ENCODE results near the gene ZBED6. TPM values are rescaled to one million over a fixed set of nuclear protein-coding genes. Genes with fewer than 3 reads are reported as not detected.

The ZBED6 gene, protein sequence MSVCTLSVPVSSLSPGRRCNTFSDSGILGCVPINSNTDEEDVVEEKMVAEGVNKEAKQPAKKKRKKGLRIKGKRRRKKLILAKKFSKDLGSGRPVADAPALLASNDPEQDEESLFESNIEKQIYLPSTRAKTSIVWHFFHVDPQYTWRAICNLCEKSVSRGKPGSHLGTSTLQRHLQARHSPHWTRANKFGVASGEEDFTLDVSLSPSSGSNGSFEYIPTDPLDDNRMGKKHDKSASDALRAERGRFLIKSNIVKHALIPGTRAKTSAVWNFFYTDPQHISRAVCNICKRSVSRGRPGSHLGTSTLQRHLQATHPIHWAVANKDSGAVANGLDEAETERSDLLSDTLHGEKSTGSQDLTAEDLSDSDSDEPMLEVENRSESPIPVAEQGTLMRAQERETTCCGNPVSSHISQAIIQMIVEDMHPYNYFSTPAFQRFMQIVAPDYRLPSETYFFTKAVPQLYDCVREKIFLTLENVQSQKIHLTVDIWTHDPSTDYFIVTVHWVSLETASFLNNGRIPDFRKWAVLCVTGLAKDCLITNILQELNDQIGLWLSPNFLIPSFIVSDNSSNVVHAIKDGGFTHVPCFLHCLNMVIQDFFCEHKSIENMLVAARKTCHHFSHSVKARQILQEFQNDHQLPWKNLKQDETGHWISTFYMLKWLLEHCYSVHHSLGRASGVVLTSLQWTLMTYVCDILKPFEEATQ (N-terminal part only)
- total RNA-seq (2021) = 12.1 to 13.4 TPM (median 12.5 TPM) in 3 replicates
- percentile 92 among the genes with signal in this experiment for Bru-seq, nascent RNA
- long read RNA-seq, experiment 1, full-length matches to known transcripts = 14 of 25 reads
- long read RNA-seq, experiment 1, partial matches to known transcripts = 0 of 25 reads
- long read RNA-seq, experiment 1, other reads (novel, unspliced or antisense) = 11 of 25 reads
- long read RNA-seq, experiment 2, partial matches to known transcripts = 0 of 19 reads
- long read RNA-seq, experiment 2, other reads (novel, unspliced or antisense) = 19 of 19 reads
- long read RNA-seq, experiment 3, partial matches to known transcripts = 2 of 2 reads
- long read RNA-seq, experiment 3, other reads (novel, unspliced or antisense) = 0 of 2 reads

DNA sequence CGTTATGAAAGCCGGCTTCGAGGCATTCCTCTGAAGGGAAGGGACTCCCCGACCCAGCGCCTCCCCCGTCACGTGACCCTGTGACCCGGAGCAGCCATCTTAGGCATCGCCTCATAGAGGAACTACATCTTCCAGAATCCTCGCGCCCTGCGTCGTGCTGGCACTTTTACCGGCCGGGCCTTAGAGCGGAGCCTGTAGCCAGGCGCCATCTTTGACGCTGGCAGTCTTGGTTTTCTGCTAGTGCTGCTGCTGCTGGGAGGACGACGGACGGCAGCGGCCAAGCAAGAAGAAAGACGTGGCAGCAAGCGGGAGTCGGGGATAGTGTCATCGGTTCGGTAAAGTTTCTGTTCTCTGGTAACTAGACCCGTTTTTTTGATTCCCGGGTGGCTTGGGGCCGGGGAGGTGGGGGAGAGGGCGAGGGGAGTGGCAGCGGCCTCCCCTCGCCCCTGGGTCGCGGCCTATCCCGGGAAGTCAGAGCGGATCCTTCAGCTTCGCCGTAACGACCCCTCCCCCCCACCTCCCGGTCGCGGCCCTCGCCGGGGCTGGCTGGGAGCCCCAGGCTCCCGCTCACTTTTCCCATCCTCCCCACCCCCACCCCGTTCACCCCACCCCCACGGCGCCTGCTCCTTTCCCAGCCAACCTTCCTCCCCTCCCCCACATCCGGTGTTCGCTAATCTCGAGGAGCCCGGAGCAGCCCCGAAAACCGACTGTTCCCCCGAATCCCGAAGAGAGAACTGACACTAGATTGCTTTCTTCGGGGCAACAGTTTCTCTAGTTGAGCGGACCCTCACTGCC, at the start of gene ZBED6, which contains the start of gene ZC3H11A:
ZBED6 (plus strand) TSS at position 183 of the 795 bp plus-strand sequence. CDS start 1,900 bp downstream, outside the sequence.
ZC3H11A (plus strand) TSS at position 183 of the 795 bp plus-strand sequence. CDS start 21,448 bp downstream, outside the sequence.
- Mint-ChIP-seq H3K36me3 (peaks cover 39% of the 10 kb centered on the region), H3K27me3 (ENCODE audit: low read depth) (no peaks in the 10 kb centered on the region; the same call in 1 of the 2 replicates), H3K4me3 (peak within 1 kb of the TSS; percentile 91), H3K4me1 (peaks cover 44% of the 10 kb centered on the region), H3K27ac (peak within 1 kb of the TSS; percentile 99), H3K9me3 (peaks cover 26% of the 10 kb centered on the region)
- CTCF ChIA-PET = interaction anchor here (0.6 kb wide), 1 partner anchor 119 kb away, joined by 3 read pairs; no protein-coding TSS in a partner anchor
- ATAC-seq = peak; percentile 94
- peak; percentile 98 for DNase-seq (ENCODE audit: low spot score)
- POLR2A ChIA-PET = no interaction called here
- TF ChIP-seq FOXK1 (CRISPR knock-in tag; IDR thresholded peaks at IDR 0.05) = 0 out of 2 replicates have a peak, but pooled peaks have one; percentile 28
- TF ChIP-seq EMX1 (CRISPR knock-in tag; IDR thresholded peaks at IDR 0.05) = no peak
- TF ChIP-seq, protein P1, sequence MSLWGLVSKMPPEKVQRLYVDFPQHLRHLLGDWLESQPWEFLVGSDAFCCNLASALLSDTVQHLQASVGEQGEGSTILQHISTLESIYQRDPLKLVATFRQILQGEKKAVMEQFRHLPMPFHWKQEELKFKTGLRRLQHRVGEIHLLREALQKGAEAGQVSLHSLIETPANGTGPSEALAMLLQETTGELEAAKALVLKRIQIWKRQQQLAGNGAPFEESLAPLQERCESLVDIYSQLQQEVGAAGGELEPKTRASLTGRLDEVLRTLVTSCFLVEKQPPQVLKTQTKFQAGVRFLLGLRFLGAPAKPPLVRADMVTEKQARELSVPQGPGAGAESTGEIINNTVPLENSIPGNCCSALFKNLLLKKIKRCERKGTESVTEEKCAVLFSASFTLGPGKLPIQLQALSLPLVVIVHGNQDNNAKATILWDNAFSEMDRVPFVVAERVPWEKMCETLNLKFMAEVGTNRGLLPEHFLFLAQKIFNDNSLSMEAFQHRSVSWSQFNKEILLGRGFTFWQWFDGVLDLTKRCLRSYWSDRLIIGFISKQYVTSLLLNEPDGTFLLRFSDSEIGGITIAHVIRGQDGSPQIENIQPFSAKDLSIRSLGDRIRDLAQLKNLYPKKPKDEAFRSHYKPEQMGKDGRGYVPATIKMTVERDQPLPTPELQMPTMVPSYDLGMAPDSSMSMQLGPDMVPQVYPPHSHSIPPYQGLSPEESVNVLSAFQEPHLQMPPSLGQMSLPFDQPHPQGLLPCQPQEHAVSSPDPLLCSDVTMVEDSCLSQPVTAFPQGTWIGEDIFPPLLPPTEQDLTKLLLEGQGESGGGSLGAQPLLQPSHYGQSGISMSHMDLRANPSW (CRISPR knock-in tag; conservative IDR thresholded peaks at IDR 0.05; ENCODE audit: low read depth) = no peak
- TF ChIP-seq, protein P2, sequence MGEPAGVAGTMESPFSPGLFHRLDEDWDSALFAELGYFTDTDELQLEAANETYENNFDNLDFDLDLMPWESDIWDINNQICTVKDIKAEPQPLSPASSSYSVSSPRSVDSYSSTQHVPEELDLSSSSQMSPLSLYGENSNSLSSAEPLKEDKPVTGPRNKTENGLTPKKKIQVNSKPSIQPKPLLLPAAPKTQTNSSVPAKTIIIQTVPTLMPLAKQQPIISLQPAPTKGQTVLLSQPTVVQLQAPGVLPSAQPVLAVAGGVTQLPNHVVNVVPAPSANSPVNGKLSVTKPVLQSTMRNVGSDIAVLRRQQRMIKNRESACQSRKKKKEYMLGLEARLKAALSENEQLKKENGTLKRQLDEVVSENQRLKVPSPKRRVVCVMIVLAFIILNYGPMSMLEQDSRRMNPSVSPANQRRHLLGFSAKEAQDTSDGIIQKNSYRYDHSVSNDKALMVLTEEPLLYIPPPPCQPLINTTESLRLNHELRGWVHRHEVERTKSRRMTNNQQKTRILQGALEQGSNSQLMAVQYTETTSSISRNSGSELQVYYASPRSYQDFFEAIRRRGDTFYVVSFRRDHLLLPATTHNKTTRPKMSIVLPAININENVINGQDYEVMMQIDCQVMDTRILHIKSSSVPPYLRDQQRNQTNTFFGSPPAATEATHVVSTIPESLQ (CRISPR knock-in tag; IDR thresholded peaks at IDR 0.05) = no peak
- TF ChIP-seq, protein P3, sequence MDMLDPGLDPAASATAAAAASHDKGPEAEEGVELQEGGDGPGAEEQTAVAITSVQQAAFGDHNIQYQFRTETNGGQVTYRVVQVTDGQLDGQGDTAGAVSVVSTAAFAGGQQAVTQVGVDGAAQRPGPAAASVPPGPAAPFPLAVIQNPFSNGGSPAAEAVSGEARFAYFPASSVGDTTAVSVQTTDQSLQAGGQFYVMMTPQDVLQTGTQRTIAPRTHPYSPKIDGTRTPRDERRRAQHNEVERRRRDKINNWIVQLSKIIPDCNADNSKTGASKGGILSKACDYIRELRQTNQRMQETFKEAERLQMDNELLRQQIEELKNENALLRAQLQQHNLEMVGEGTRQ (CRISPR knock-in tag; IDR thresholded peaks at IDR 0.05) = peak; percentile 98
- TF ChIP-seq ZNF423 (CRISPR knock-in tag; IDR thresholded peaks at IDR 0.05) = no peak
- TF ChIP-seq SMAD3 (CRISPR knock-in tag; IDR thresholded peaks at IDR 0.05; ENCODE audit: borderline replicate concordance) = no peak
- no peak for TF ChIP-seq SMAD4 (CRISPR knock-in tag; IDR thresholded peaks at IDR 0.05)
- no peak for TF ChIP-seq ZNF219 (CRISPR knock-in tag; IDR thresholded peaks at IDR 0.05; ENCODE audit: borderline replicate concordance)
- TF ChIP-seq, protein P4, sequence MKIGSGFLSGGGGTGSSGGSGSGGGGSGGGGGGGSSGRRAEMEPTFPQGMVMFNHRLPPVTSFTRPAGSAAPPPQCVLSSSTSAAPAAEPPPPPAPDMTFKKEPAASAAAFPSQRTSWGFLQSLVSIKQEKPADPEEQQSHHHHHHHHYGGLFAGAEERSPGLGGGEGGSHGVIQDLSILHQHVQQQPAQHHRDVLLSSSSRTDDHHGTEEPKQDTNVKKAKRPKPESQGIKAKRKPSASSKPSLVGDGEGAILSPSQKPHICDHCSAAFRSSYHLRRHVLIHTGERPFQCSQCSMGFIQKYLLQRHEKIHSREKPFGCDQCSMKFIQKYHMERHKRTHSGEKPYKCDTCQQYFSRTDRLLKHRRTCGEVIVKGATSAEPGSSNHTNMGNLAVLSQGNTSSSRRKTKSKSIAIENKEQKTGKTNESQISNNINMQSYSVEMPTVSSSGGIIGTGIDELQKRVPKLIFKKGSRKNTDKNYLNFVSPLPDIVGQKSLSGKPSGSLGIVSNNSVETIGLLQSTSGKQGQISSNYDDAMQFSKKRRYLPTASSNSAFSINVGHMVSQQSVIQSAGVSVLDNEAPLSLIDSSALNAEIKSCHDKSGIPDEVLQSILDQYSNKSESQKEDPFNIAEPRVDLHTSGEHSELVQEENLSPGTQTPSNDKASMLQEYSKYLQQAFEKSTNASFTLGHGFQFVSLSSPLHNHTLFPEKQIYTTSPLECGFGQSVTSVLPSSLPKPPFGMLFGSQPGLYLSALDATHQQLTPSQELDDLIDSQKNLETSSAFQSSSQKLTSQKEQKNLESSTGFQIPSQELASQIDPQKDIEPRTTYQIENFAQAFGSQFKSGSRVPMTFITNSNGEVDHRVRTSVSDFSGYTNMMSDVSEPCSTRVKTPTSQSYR (CRISPR knock-in tag; IDR thresholded peaks at IDR 0.05) = peak; percentile 46; the same call in 1 of the 2 replicates
- TF ChIP-seq SOX15 (CRISPR knock-in tag; IDR thresholded peaks at IDR 0.05) = no peak
- TF ChIP-seq, protein P5, sequence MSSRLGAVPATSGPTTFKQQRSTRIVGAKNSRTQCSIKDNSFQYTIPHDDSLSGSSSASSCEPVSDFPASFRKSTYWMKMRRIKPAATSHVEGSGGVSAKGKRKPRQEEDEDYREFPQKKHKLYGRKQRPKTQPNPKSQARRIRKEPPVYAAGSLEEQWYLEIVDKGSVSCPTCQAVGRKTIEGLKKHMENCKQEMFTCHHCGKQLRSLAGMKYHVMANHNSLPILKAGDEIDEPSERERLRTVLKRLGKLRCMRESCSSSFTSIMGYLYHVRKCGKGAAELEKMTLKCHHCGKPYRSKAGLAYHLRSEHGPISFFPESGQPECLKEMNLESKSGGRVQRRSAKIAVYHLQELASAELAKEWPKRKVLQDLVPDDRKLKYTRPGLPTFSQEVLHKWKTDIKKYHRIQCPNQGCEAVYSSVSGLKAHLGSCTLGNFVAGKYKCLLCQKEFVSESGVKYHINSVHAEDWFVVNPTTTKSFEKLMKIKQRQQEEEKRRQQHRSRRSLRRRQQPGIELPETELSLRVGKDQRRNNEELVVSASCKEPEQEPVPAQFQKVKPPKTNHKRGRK (CRISPR knock-in tag; IDR thresholded peaks at IDR 0.05; ENCODE audit: borderline replicate concordance) = no peak
- peak; percentile 50; the same call in 1 of the 2 replicates for TF ChIP-seq MYBL2 (CRISPR knock-in tag; IDR thresholded peaks at IDR 0.05)
- TF ChIP-seq, protein P6, sequence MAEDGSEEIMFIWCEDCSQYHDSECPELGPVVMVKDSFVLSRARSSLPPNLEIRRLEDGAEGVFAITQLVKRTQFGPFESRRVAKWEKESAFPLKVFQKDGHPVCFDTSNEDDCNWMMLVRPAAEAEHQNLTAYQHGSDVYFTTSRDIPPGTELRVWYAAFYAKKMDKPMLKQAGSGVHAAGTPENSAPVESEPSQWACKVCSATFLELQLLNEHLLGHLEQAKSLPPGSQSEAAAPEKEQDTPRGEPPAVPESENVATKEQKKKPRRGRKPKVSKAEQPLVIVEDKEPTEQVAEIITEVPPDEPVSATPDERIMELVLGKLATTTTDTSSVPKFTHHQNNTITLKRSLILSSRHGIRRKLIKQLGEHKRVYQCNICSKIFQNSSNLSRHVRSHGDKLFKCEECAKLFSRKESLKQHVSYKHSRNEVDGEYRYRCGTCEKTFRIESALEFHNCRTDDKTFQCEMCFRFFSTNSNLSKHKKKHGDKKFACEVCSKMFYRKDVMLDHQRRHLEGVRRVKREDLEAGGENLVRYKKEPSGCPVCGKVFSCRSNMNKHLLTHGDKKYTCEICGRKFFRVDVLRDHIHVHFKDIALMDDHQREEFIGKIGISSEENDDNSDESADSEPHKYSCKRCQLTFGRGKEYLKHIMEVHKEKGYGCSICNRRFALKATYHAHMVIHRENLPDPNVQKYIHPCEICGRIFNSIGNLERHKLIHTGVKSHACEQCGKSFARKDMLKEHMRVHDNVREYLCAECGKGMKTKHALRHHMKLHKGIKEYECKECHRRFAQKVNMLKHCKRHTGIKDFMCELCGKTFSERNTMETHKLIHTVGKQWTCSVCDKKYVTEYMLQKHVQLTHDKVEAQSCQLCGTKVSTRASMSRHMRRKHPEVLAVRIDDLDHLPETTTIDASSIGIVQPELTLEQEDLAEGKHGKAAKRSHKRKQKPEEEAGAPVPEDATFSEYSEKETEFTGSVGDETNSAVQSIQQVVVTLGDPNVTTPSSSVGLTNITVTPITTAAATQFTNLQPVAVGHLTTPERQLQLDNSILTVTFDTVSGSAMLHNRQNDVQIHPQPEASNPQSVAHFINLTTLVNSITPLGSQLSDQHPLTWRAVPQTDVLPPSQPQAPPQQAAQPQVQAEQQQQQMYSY (CRISPR knock-in tag; IDR thresholded peaks at IDR 0.05) = 0 out of 2 replicates have a peak, but pooled peaks have one; percentile 45
- TF ChIP-seq, protein P7, sequence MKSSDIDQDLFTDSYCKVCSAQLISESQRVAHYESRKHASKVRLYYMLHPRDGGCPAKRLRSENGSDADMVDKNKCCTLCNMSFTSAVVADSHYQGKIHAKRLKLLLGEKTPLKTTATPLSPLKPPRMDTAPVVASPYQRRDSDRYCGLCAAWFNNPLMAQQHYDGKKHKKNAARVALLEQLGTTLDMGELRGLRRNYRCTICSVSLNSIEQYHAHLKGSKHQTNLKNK (CRISPR knock-in tag; IDR thresholded peaks at IDR 0.05) = no peak

Data from WTC11 (cell line).